GM18507 (cell line): ENCODE measurements around the gene SOX13.

Source experiments
- DNase-seq: peaks from one replicate; pipeline ENCODE4 v3.0.0; 2011; ENCODE audit warnings: low read depth; ENCODE audit not compliant: insufficient read length; ENCODE audit errors: extremely low spot score
- FAIRE-seq: peaks from 2 replicates; lab custom pipeline; 2011; peaks lifted over from hg19 to GRCh38; lab: Jason Lieb, UNC

SOX13 gene

GRCh38 chr1:204126956-204127355 is 54.0 kb downstream of the SOX13 start:
- FAIRE-seq, result no peak

GRCh38 chr1:204127597-204128242 is 54.8 kb downstream of the SOX13 start:
- FAIRE-seq, result no peak

More at GRCh38 chr1:204126956-204127355, 54.0 kb downstream of the SOX13 start:
- DNase-seq, result no peak

DNA sequence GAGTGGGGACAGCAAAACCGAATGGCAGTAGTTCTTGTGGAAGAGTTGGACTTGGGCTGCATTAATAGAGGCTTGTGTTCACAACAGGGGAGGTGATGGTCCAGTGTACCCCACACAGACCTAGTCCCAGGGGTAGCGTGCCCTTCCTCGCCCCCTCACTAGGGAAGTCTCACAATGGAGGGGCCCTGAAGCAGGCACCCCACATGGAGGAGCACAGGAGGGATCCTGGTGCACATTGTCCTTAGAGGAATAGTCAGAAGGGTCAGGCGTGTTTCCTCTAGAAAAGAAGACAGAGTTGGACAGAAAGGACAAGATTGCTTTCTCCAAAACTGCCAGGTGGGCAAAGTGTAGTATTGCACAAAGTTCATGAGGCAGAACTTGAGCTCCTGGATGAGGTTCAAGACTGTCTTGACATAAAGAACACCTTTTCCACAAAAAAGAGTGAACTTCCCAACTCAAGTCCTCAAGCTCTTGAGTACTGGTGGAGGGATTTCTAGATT is 55.6 kb downstream of the SOX13 start:
- FAIRE-seq (no peak), DNase-seq (no peak)

More at GRCh38 chr1:204127597-204128242, 54.8 kb downstream of the SOX13 start:
- DNase-seq, result no peak

- FAIRE-seq (peak; percentile 70), DNase-seq (peak; percentile 70)
These were observed 56.3 kb downstream of the SOX13 start for GRCh38 chr1:204128964-204129896.

- no peak for FAIRE-seq
These were observed 57.3 kb downstream of the SOX13 start for GRCh38 chr1:204130178-204130577.

GRCh38 chr1:204130981-204131892 is 58.3 kb downstream of the SOX13 start:
- no peak for FAIRE-seq
- DNase-seq, result no peak

More at GRCh38 chr1:204130178-204130577, 57.3 kb downstream of the SOX13 start:
- DNase-seq, result no peak

GRCh38 chr1:204131978-204132377 is 59.1 kb downstream of the SOX13 start:
- DNase-seq (no peak), FAIRE-seq (no peak)

- FAIRE-seq (no peak), DNase-seq (no peak)
These were observed 59.8 kb downstream of the SOX13 start for GRCh38 chr1:204132718-204133117.

DNA sequence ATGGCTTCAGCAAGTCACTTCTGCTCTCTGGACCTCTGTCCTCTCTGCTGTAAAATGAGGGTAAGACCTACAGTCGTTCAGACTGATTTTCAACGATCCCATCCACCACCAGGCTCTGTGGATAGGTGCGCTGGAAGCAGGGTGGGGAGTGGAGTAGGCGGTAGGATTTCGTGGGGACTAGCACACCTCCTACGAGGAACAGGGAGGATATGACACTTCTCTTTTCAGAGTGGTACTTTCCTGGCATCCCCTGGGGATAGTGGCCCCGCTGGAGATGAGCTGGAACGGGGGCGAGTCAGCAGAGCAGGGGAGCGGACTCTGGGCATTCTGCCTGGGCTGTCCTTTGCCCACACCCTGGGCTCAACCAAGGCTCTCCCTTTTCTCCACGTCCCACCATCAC is 61.2 kb downstream of the SOX13 start:
- DNase-seq (no peak), FAIRE-seq (no peak)

DNA sequence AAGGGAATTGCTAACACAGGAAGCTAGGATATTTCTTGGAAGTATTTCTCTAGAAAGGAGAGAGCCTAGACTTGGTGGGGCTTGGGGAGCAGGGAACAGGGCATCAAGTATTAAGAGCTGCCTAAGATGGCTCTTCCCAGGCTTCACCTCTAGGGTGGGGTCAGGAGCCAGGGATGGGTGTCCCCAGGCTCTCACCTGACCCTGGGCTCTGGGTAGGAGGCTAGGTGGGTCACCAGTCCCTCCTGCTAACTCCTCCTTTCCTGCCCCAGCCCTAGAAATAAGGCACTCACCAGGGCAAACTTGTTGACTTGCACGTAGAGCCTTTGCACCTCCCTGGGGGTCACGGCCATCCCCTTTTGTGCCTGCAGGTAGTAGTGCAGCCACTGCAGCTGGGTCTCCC is 63.9 kb downstream of the SOX13 start:
- DNase-seq, result no peak
- FAIRE-seq, result no peak

DNA sequence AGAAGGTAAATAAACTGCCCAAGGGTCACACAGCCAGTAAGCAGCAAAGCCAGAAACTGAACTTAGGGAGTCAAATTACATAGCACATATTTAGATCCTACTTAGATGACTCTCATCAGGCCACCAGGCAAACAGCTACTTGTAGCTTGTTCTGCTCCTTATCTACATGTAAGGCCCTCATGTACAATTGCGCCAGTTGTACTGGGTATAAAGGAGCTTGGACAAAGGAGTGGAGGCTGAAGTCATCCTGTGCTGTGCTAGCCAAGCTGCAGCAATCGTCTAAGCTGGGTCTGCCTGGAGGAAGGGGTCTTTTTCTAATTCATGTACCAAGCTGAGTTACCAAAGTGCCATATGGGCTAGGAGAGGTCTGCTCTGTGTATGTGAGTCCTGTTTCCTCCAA is 66.2 kb downstream of the SOX13 start:
- FAIRE-seq (no peak), DNase-seq (no peak)

- no peak for DNase-seq
- no peak for FAIRE-seq
These were observed 67.0 kb downstream of the SOX13 start for GRCh38 chr1:204139952-204140351.

DNA sequence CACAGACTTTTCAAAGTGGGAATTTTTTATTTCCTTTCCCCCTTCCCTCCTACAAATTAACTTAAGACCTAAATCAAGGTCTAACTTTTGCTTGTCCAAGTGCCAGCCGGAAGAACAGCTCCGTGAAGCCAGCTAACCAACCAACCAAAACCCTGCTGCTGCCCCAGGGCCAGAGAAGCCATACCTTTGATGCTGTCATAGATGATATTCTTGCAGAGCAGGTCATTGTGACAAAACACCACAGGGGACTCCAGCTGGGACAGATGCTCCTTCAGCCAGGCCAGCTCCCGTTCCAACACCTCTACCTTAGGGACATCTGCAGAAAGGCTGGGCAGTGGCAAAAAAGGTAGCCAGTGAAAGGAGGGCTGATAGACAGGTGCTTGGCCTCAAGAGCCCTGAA is 68.2 kb downstream of the SOX13 start:
- DNase-seq (no peak), FAIRE-seq (no peak)

DNA sequence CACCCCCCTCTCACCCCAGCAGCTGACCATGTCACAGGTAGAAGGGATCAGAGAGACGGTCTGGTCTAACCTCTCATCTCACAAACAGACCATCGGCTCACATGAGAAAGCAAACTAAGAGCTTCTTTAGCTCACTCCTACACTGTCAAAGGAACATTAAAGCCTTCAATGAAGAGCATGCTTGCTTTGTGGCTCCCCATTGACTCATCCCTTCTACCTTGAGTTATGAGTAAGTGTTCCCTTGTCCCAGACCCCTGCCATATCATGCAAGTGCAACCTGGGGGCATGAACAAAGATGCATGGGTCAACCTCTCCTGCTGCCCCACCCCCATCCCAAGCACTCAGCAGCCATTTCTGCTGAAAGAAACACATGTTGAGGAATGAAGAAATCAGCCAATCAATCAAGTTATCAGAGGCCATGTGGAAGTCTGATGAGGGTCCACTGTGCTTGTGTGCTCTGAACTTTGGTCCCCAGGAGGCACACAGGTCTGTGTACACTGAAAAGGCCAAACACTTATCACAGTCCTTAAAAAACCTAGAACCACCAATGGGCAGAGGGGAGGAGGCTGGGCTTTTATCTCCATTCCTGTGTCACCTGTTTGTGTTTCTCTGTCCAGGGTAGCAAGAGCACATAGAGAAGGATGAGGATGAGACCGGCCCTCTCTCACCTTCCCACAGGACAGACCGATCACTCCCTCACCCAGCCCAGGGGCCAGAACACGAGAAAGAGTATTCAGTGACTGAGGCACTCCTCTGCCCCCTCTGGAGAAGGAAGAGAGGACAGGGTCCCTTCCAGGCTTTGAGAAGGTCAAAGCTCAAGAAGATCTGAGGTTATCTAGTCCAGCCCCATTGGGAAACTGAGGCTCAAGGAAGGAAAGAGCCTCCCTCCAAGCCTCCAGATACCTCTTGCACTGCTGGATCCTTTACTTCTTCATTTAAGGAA is 69.4 kb downstream of the SOX13 start:
- DNase-seq, result no peak
- no peak for FAIRE-seq

- FAIRE-seq (no peak), DNase-seq (no peak)
These were observed 70.5 kb downstream of the SOX13 start for GRCh38 chr1:204143276-204144041.

GRCh38 chr1:204145033-204145504 is 72.2 kb downstream of the SOX13 start:
- DNase-seq, result no peak
- no peak for FAIRE-seq

GRCh38 chr1:204146309-204146708 is 73.4 kb downstream of the SOX13 start:
- FAIRE-seq, result no peak

DNA sequence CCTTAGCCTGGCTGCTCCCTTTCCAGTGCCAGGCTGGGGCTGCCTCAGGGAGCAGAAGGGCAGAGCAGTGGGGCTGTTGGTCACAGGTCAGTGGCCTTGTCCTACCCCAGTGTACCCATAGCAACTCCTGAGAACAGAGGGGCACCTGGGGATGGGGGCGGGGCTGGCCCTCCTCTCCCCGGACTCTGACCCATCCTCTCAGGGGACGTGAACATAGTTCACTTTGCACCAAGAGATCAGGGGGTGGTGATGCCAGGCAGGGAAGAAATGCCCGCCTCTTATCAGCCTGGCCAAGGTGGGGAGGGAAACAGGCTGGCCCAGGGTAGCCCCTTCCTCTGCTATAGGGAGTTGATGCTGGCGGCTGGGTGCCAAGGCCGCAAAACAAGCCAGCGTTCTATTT is 74.0 kb downstream of the SOX13 start:
- DNase-seq, result no peak
- no peak for FAIRE-seq

More at GRCh38 chr1:204146309-204146708, 73.4 kb downstream of the SOX13 start:
- no peak for DNase-seq
